GM23338 (cell line): ENCODE results near the gene GNG7. TPM values are rescaled to one million over a fixed set of nuclear protein-coding genes. Genes with fewer than 3 reads are reported as not detected.

Experiments
- ATAC-seq: fragments of 200-7000 bp; cut with Tn5 transposase; 3 replicates; pipeline ENCODE4 v1.9.1; 2020
- DNase-seq: peaks from one replicate; pipeline ENCODE4 v3.0.0-alpha.2; 2015; ENCODE audit warnings: low spot score
- H2AFZ ChIP-seq: fragments of 200-600 bp; sonication (generic); 2 replicates; pipeline ENCODE4 v1.8.0; 2016; ENCODE audit warnings: antibody characterized with exemption, mild to moderate bottlenecking, moderate library complexity
- H3F3A ChIP-seq: fragments of 200-600 bp; sonication (generic); replicated peaks from 2 replicates; pipeline ENCODE4 v1.8.0; 2017; ENCODE audit warnings: antibody characterized with exemption, mixed run types, low read depth
- H3K27ac ChIP-seq: fragments of 200-600 bp; sonication (generic); 2 replicates; pipeline ENCODE4 v1.6.1; 2016; ENCODE audit warnings: low read depth
- H3K27me3 ChIP-seq: fragments of 200-600 bp; sonication (generic); 2 replicates; pipeline ENCODE4 v1.8.0; 2016; ENCODE audit warnings: mild to moderate bottlenecking, mixed run types, moderate library complexity; ENCODE audit not compliant: insufficient read depth
- H3K36me3 ChIP-seq: fragments of 200-600 bp; sonication (generic); 2 replicates; pipeline ENCODE4 v1.8.0; 2016; ENCODE audit warnings: mild to moderate bottlenecking; ENCODE audit not compliant: insufficient read depth
- H3K4me1 ChIP-seq: fragments of 200-600 bp; sonication (generic); 2 replicates; pipeline ENCODE4 v1.8.0; 2016; ENCODE audit warnings: mild to moderate bottlenecking, moderate library complexity; ENCODE audit not compliant: insufficient read depth
- H3K4me2 ChIP-seq: fragments of 200-600 bp; sonication (generic); 2 replicates; pipeline ENCODE4 v1.7.1; 2017; ENCODE audit warnings: mixed run types
- H3K4me3 ChIP-seq: fragments of 200-600 bp; sonication (generic); 2 replicates; pipeline ENCODE4 v1.6.1; 2016; ENCODE audit warnings: mixed run types
- H3K79me2 ChIP-seq: fragments of 200-600 bp; sonication (generic); replicated peaks from 2 replicates; pipeline ENCODE4 v1.8.0; 2017; ENCODE audit warnings: mild to moderate bottlenecking; ENCODE audit not compliant: insufficient read depth
- H3K9me2 ChIP-seq: fragments of 200-600 bp; sonication (generic); 2 replicates; pipeline ENCODE4 v1.8.0; 2017; ENCODE audit not compliant: insufficient read depth
- H4K20me1 ChIP-seq: fragments of 200-600 bp; sonication (generic); replicated peaks from 2 replicates; pipeline ENCODE4 v1.8.0; 2017; ENCODE audit warnings: mild to moderate bottlenecking; ENCODE audit not compliant: insufficient read depth
- H3K27ac Mint-ChIP-seq: 2 replicates; pipeline ENCODE4 v1.8.0; 2020; ENCODE audit warnings: inconsistent platforms, mild to moderate bottlenecking, moderate library complexity, mixed read lengths
- H3K27me3 Mint-ChIP-seq: 3 replicates; pipeline ENCODE4 v1.8.0; 2022; ENCODE audit warnings: low read depth, mild to moderate bottlenecking, moderate library complexity, mixed read lengths, inconsistent platforms; ENCODE audit not compliant: insufficient read depth, poor library complexity
- H3K36me3 Mint-ChIP-seq: 3 replicates; pipeline ENCODE4 v1.8.0; 2021; ENCODE audit warnings: low read depth, mild to moderate bottlenecking, inconsistent platforms, moderate library complexity, mixed read lengths
- H3K4me1 Mint-ChIP-seq: 3 replicates; pipeline ENCODE4 v1.8.0; 2020; ENCODE audit warnings: mild to moderate bottlenecking, inconsistent platforms, mixed read lengths
- H3K4me3 Mint-ChIP-seq: 3 replicates; pipeline ENCODE4 v1.8.0; 2021; ENCODE audit warnings: moderate library complexity, mild to moderate bottlenecking, inconsistent platforms, mixed read lengths
- H3K9me3 Mint-ChIP-seq: 3 replicates; pipeline ENCODE4 v1.8.0; 2020; ENCODE audit warnings: moderate library complexity, mild to moderate bottlenecking, inconsistent platforms, mixed read lengths
- CREB1 ChIP-seq: fragments of 250-450 bp; sonication (Bioruptor Pico); IDR thresholded peaks from 2 replicates; pipeline ENCODE4 v1.5.0; 2020; ENCODE audit warnings: low read depth, mild to moderate bottlenecking, moderate library complexity
- ETS1 ChIP-seq: IDR thresholded peaks from 2 replicates; pipeline ENCODE4 v1.6.1; 2016; ENCODE audit warnings: antibody characterized with exemption
- EZH2 ChIP-seq: fragments of 200-600 bp; sonication (generic); IDR thresholded peaks from one replicate; pipeline ENCODE4 v1.8.0; 2017; ENCODE audit warnings: antibody characterized with exemption, mild to moderate bottlenecking, low read depth; ENCODE audit not compliant: unreplicated experiment
- EZH2phosphoT487 ChIP-seq: fragments of 200-600 bp; sonication (generic); IDR thresholded peaks from one replicate; pipeline ENCODE4 v1.8.1; 2018; ENCODE audit warnings: antibody characterized with exemption; ENCODE audit not compliant: unreplicated experiment
- JUNB ChIP-seq: IDR thresholded peaks from one replicate; pipeline ENCODE4 v1.6.1; 2016; ENCODE audit warnings: antibody characterized with exemption; ENCODE audit not compliant: unreplicated experiment
- NANOG ChIP-seq: IDR thresholded peaks from 2 replicates; pipeline ENCODE4 v1.6.1; 2016; ENCODE audit warnings: antibody characterized with exemption, borderline replicate concordance
- POLR2AphosphoS5 ChIP-seq: IDR thresholded peaks from 2 replicates; pipeline ENCODE4 v1.6.1; 2016; ENCODE audit warnings: antibody characterized with exemption, low read depth
- STAT1 ChIP-seq: IDR thresholded peaks from one replicate; pipeline ENCODE4 v1.6.1; 2016; ENCODE audit warnings: antibody characterized with exemption; ENCODE audit not compliant: unreplicated experiment
- ZNF114 ChIP-seq: fragments of 250-450 bp; sonication (Bioruptor Pico); IDR thresholded peaks from 2 replicates; pipeline ENCODE4 v1.5.0; 2020; ENCODE audit warnings: mild to moderate bottlenecking, moderate library complexity
- ZNF331 ChIP-seq: fragments of 250-450 bp; sonication (Bioruptor Pico); IDR thresholded peaks from 2 replicates; pipeline ENCODE4 v1.5.0; 2020; ENCODE audit warnings: low read depth, mild to moderate bottlenecking, moderate library complexity
- ZNF462 ChIP-seq: fragments of 250-450 bp; sonication (Bioruptor Pico); IDR thresholded peaks from 2 replicates; pipeline ENCODE4 v1.5.0; 2020; ENCODE audit warnings: mild to moderate bottlenecking, moderate library complexity
- polyA plus RNA-seq: library from polyadenylated mRNA; unstranded; fragments of >200 nt; fragmentation: Nextera tagmentation; extraction: Ambion mirVana; gene quantifications from 2 replicates; pipeline ENCODE4 v1.2.1, GENCODE V29; 2016
- total RNA-seq: library from RNA; depleted of rRNA; stranded (reverse); fragments of >200 nt; shearing (Covaris generic); gene quantifications from 2 replicates; pipeline ENCODE4 v1.2.3, GENCODE V29; 2014
- TF ChIP-seq, protein P1 (sequence below), 2 experiments: fragments of 200-600 bp in 1 of 2; sonication (generic) in 1 of 2; conservative IDR thresholded peaks; 2 replicates each; pipeline versions ENCODE4 v1.5.1 to v1.6.1; 2016 to 2017; ENCODE audit warnings: antibody characterized with exemption in 2 of 2, low read depth in 2 of 2, mild to moderate bottlenecking in 2 of 2, moderate library complexity in 1 of 2
- TF ChIP-seq, protein P2 (sequence below): IDR thresholded peaks from one replicate; pipeline ENCODE4 v1.6.1; 2018; ENCODE audit warnings: antibody characterized with exemption; ENCODE audit not compliant: unreplicated experiment

The GNG7 gene
- total and polyA plus RNA-seq, 2 experiments from 2014 or later = 5.1 to 5.4 TPM

DNA sequence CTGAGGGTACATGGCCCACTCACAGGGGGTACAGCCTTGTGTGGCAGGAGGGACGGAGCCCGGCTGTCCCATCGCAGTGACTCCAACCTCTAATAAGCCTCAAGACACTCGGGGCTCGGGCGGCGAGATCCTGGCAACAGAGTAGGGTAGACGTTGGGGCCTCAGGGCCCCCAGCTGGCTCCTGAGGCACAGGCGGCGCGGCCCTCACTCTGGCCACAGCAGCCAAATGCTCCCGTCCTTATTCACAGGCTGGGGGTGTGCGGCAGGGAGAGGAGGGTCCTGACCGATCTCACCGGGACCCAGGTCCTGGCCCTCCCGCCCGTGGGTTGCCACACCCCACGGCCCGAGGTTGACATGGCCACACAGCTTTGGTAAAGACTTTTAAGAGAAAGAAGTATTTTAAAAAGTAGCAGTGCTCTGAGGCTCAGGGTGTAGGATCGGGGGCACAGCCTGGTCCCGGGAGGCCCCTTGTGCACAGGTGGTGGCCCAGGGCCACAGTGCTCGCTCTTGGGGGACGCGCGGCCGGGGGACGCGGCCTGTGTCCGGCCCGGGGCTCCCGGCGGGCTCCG lies 29.7 kb upstream of the GNG7 start:
- Histone ChIP-seq H3F3A (no peaks in the 10 kb centered on the region), H3K4me3 (no peak overlapping the region), H3K27me3 (no peaks in the 10 kb centered on the region), H3K4me2 (no peak overlapping the region), H3K27ac (no peak overlapping the region), H2AFZ (no peak overlapping the region), H3K9me2 (no peaks in the 10 kb centered on the region), H3K36me3 (no peaks in the 10 kb centered on the region; the same call in 1 of the 2 replicates), H4K20me1 (no peaks in the 10 kb centered on the region; the same call in 1 of the 2 replicates), H3K79me2 (no peaks in the 10 kb centered on the region), H3K4me1 (no peaks in the 10 kb centered on the region)
- TF ChIP-seq ZNF114 (CRISPR knock-in tag) (no peak), CREB1 (CRISPR knock-in tag) (no peak), EZH2 (no peak), EZH2phosphoT487 (no peak), ZNF331 (CRISPR knock-in tag) (no peak), ETS1 (no peak), ZNF462 (CRISPR knock-in tag) (no peak), NANOG (no peak), POLR2AphosphoS5 (no peak), STAT1 (no peak), JUNB (no peak)
- TF ChIP-seq, protein P1, sequence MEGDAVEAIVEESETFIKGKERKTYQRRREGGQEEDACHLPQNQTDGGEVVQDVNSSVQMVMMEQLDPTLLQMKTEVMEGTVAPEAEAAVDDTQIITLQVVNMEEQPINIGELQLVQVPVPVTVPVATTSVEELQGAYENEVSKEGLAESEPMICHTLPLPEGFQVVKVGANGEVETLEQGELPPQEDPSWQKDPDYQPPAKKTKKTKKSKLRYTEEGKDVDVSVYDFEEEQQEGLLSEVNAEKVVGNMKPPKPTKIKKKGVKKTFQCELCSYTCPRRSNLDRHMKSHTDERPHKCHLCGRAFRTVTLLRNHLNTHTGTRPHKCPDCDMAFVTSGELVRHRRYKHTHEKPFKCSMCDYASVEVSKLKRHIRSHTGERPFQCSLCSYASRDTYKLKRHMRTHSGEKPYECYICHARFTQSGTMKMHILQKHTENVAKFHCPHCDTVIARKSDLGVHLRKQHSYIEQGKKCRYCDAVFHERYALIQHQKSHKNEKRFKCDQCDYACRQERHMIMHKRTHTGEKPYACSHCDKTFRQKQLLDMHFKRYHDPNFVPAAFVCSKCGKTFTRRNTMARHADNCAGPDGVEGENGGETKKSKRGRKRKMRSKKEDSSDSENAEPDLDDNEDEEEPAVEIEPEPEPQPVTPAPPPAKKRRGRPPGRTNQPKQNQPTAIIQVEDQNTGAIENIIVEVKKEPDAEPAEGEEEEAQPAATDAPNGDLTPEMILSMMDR (conservative IDR thresholded peaks at IDR 0.05; ENCODE audit: low read depth in 2 of 2) = no peak
- TF ChIP-seq, protein P2, sequence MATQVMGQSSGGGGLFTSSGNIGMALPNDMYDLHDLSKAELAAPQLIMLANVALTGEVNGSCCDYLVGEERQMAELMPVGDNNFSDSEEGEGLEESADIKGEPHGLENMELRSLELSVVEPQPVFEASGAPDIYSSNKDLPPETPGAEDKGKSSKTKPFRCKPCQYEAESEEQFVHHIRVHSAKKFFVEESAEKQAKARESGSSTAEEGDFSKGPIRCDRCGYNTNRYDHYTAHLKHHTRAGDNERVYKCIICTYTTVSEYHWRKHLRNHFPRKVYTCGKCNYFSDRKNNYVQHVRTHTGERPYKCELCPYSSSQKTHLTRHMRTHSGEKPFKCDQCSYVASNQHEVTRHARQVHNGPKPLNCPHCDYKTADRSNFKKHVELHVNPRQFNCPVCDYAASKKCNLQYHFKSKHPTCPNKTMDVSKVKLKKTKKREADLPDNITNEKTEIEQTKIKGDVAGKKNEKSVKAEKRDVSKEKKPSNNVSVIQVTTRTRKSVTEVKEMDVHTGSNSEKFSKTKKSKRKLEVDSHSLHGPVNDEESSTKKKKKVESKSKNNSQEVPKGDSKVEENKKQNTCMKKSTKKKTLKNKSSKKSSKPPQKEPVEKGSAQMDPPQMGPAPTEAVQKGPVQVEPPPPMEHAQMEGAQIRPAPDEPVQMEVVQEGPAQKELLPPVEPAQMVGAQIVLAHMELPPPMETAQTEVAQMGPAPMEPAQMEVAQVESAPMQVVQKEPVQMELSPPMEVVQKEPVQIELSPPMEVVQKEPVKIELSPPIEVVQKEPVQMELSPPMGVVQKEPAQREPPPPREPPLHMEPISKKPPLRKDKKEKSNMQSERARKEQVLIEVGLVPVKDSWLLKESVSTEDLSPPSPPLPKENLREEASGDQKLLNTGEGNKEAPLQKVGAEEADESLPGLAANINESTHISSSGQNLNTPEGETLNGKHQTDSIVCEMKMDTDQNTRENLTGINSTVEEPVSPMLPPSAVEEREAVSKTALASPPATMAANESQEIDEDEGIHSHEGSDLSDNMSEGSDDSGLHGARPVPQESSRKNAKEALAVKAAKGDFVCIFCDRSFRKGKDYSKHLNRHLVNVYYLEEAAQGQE = no peak
- H3K27me3 Mint-ChIP-seq = peaks cover 28% of the 10 kb centered on the region
- H3K27ac Mint-ChIP-seq = no peak overlapping the region
- DNase-seq (no peak), ATAC-seq (no peak)
- no peaks in the 10 kb centered on the region for H3K9me3 Mint-ChIP-seq
- peaks cover 30% of the 10 kb centered on the region for H3K36me3 Mint-ChIP-seq
- H3K4me3 Mint-ChIP-seq = no peak overlapping the region
- peaks cover 3% of the 10 kb centered on the region; the same call in 1 of the 3 replicates for H3K4me1 Mint-ChIP-seq
